HCT116 (cell line): ENCODE data around the gene CSNK1G1.

Experiments used
- POLR2A ChIP-seq: IDR thresholded peaks from 2 replicates; pipeline ENCODE4 v1.7.0; 2011; ENCODE audit warnings: borderline replicate concordance; ENCODE audit not compliant: insufficient read depth, insufficient read length; ENCODE audit errors: extremely low read depth
- RAD21 ChIP-seq: IDR thresholded peaks from 2 replicates; pipeline ENCODE4 v1.6.1; 2012; ENCODE audit warnings: low read depth, mild to moderate bottlenecking
- ZFX ChIP-seq: fragments of 450-650 bp; IDR thresholded peaks from 2 replicates; pipeline ENCODE4 v1.6.1; 2017
- TF ChIP-seq, protein P1 (sequence below), 3 experiments: fragments of 200-600 bp in 1 of 3; sonication (generic) in 1 of 3; IDR thresholded peaks in 2 of 3; conservative IDR thresholded peaks in 1 of 3; 2 replicates each; pipeline ENCODE4 v1.5.1; 2012 to 2017; ENCODE audit warnings: low read depth in 2 of 3, low read length in 2 of 3, antibody characterized with exemption in 1 of 3, borderline replicate concordance in 1 of 3, control low read depth in 1 of 3, mild to moderate bottlenecking in 1 of 3, mixed read lengths in 1 of 3, mixed run types in 1 of 3, moderate library complexity in 1 of 3; ENCODE audit not compliant: insufficient read depth in 1 of 3

GRCh38 chr15:64341961-64342360 lies 14.0 kb downstream of the CSNK1G1 start:
- TF ChIP-seq, protein P1, sequence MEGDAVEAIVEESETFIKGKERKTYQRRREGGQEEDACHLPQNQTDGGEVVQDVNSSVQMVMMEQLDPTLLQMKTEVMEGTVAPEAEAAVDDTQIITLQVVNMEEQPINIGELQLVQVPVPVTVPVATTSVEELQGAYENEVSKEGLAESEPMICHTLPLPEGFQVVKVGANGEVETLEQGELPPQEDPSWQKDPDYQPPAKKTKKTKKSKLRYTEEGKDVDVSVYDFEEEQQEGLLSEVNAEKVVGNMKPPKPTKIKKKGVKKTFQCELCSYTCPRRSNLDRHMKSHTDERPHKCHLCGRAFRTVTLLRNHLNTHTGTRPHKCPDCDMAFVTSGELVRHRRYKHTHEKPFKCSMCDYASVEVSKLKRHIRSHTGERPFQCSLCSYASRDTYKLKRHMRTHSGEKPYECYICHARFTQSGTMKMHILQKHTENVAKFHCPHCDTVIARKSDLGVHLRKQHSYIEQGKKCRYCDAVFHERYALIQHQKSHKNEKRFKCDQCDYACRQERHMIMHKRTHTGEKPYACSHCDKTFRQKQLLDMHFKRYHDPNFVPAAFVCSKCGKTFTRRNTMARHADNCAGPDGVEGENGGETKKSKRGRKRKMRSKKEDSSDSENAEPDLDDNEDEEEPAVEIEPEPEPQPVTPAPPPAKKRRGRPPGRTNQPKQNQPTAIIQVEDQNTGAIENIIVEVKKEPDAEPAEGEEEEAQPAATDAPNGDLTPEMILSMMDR (IDR thresholded peaks at IDR 0.05 in 2 of 3, conservative IDR thresholded peaks at IDR 0.05 in 1 of 3; ENCODE audit: borderline replicate concordance in 1 of 3, insufficient read depth in 1 of 3, low read depth in 2 of 3, low read length in 2 of 3), result no peak
- TF ChIP-seq ZFX (no peak), RAD21 (no peak), POLR2A (no peak)
